NCI-H526 (cell line): ENCODE results near the gene CCDC74B.
"Not testable (repeated sequence)": the region's sequence is repeated elsewhere in the genome, so short reads cannot be mapped to it uniquely, and the experiment has no call there.

Source experiments
- DNase-seq, 2 experiments: peaks; one replicate each; lab custom pipeline; 2025; lab: John Stamatoyannopoulos, UW

Gene CCDC74B

DNA sequence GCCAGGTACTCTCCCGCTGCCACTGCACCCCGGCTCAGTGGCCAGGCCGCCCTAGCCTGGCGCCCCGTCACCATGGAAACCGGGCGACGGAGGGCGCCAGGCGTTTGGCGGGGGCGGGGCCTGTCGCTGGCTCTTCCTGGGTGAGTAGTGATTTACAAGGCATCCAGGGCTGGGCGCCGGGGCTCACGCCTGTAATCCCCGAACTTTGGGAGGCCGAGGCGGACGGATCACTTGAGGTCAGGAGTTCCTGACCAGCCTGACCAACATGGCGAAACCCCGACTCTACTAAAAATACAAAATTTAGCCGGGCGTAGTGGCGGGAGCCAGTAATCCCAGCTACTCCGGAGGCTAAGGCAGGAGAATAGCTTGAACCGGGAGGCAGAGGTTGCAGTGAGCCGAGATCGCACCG lies at the start of gene CCDC74B:
Gene CCDC74B, minus strand, starts transcription at position 107 of the 409 bp plus-strand sequence. CDS start 116 bp downstream, outside the sequence.
- peak; percentile 46 to 85 for DNase-seq

DNA sequence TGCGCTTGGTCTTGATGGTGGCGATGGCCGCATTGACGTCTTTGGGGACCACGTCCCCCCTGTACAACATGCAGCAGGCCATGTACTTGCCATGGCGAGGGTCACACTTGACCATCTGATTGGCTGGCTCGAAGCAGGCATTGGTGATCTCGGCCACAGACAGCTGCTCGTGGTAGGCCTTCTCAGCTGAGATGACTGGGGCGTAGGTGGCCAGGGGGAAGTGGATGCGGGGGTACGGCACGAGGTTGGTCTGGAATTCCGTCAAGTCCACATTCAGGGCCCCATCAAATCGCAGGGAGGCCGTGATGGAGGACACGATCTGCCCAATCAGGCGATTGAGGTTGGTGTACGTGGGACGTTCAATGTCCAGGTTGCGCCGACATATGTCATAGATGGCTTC lies 48.9 kb upstream of the CCDC74B start:
- not testable (repeated sequence) for DNase-seq

DNA sequence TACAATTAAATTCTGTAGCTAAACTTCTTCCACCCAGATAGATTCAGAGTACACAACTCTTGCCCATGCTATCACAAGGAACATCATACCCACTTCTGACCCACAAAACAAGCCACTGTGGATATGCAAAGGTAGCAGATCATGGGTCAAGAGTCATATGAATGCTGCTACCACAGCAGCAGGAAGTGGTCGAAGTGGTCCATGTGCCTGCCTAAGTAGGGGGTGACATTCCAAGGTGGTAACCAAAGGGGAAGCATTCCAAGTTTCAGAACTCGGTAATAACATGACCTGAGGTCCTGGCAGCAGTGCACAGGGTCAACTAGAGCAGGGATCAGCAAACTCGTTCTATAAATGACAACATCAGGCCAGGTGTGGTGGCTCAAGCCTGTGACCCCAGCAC lies 47.5 kb upstream of the CCDC74B start:
- not testable (repeated sequence) for DNase-seq

DNA sequence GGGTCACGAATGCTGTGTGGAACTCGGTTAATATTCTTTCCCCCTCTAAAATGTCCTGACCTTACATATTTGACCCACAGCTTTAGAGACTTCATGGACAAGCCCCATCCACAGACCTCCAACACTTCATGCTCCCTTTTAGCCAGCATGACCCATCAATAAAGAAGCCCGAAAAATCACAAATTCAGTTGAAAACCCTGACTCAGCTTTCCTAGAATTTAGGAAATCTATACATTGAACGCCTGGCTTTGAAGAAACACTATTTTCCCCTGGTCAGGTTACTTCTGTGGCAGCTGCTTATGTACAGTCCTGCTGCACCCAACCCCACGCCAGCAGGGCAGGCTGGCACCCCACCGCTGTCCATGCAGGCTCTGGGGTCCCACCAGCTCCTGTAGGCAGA lies 46.4 kb upstream of the CCDC74B start:
- not testable (repeated sequence) for DNase-seq

DNA sequence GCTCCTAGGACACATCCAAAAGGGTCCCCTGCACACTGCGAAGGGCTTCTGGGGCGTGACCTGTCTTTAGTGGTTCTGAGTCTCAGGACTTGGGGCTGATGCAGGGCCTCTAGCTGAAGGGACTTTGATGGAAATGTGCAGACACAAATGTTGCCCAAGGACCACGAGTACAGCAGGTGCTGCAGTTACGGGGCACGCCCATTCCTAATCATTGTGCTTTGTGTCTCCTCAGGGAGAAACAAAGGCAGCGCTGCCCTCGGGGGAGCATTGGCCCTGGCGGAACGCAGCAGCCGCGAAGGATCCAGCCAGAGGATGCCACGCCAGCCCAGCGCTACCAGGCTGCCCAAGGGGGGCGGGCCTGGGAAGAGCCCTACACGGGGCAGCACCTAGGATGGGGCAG lies 45.3 kb upstream of the CCDC74B start:
- peak in 1 of 2 experiments; percentile 5 for DNase-seq

DNA sequence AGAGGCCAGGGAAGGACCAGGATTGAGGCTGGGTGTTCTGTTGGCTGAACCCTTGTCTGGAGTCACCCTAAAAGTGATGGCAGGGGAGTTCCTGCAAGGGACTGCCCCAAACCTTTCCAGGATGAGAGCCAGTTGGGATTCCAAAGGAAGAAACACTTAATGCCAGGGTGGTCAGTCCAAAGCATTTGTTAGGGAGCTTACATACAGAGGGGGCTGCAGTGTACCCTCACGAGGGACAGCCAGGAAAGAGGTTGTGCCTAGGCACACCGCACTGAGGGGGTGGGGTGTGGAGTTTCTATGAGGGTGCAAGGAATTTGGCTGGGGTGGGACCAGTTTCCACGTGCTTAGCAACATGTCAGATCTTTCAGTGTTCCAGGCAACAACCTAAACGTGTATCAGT lies 44.0 kb upstream of the CCDC74B start:
- DNase-seq, result not testable (repeated sequence)

DNA sequence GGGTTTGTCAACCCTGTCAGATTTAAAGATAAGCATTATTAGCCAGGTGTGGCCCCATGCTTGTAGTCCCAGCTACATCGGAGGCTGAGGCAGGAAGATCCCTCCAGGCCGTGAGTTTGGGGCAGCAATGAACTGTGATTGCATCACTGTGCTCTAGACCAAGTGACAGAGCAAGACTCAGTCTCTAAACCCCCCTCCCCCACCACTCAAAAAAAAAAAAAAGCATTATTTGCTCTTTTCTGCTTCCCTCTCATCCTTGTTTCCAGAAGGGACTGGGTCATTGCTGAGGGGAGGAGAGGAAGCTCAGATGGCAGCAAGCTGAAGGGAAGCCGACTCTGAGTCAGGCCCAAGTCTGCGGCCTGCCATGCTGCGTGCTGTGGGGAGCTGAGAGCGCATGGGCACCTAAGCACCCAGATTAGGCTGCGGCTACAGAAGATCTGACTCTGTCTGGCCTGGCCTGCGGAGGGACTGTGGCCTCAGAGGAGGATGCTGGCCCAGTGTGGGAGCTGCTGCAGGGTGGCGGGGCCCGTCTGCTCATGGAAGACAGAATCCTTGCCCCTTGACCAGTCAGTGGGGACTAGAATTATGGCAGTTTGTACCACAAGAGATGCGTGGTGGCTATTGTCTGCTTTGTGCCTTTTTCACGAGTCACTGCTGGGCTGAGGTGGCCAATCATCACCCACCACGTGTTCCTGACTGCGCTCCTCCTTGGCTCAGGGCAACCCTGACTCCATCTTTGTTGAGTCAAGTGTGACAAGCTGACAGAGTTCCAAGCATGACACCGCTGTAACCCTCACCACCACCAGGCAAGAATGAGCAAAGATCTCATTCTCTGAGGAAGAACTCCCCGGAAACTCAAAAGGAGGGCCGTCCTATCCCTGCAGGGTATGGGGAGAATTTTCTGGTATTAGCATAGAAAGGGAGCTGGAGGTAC lies 43.2 kb upstream of the CCDC74B start:
- not testable (repeated sequence) for DNase-seq

DNA sequence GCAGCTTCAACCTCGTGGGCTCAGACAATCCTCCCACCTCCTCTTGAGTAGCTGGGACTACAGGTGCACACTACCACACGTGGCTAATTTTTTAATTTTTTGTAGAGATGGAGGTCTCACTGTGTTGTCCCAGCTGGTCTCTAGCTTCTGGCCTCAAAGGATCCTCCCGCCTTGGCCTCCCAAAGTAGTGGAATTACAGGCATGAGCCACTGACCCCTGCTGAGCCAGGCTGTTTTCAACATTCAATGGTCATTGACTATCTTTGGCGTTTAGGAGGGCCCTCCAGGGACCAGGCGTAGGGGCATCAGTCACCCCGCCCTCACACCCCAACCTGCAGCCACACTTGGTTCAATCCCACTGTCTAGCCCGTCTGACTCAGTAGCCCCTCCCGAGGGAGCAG lies 42.4 kb upstream of the CCDC74B start:
- DNase-seq, result no peak

DNA sequence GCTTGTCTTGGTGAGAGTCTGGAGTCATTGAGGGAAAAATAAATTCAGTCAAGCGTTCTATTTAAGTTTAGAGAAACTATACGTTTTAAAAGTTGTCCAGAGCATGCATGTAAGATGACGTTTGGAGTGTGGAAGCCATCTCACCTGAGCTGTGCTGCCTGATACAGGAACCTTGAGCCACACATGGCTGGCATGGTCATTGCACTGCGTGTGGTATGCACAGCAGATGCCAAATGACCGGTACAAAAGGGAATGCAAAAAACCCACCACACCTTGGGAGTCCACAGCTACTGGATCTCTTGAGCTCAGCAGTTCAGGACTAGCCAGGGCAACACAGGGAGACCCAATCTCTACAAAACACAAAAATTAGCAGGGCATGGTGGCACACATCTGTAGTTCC lies 41.5 kb upstream of the CCDC74B start:
- DNase-seq, result no peak

DNA sequence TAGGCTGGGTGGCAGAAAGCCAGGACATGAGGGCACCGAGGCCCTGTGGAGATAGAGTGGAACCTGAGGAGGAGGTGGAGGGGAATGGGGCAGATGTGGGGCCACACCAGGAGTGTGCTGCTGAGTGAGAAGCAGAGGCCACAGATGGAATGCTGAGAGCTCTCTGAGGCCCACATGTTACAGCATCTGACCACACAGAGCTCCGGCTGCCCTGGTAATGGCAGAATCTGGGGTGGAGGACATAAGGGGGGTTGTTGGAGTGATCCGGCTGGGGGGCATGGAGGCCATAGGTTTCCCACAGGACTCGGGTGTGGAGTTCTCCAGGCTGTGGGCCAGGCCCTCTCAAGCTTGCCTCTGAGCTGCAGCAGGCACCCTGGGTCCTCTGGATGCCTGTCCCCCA lies 41.0 kb upstream of the CCDC74B start:
- no peak for DNase-seq

DNA sequence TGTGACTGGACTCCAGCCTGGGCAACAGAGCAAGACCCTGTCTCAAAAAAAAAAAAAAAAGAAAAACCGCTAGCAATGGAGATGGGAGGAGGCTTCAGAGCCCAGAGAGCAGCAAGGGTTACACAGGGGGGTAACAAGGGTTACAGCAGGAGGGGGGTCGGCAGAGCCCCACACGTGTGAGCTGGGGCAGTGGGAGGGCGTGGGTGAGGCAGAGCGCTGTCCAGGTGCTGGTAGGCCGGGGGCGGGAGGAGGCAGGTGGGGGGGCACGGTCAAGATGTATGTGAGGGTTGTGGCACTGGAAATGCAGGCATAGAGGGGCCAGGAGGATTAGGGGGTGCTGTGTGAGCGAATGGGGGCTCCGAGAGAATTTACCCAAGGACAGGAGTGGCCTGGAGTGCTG lies 40.5 kb upstream of the CCDC74B start:
- DNase-seq, result no peak

DNA sequence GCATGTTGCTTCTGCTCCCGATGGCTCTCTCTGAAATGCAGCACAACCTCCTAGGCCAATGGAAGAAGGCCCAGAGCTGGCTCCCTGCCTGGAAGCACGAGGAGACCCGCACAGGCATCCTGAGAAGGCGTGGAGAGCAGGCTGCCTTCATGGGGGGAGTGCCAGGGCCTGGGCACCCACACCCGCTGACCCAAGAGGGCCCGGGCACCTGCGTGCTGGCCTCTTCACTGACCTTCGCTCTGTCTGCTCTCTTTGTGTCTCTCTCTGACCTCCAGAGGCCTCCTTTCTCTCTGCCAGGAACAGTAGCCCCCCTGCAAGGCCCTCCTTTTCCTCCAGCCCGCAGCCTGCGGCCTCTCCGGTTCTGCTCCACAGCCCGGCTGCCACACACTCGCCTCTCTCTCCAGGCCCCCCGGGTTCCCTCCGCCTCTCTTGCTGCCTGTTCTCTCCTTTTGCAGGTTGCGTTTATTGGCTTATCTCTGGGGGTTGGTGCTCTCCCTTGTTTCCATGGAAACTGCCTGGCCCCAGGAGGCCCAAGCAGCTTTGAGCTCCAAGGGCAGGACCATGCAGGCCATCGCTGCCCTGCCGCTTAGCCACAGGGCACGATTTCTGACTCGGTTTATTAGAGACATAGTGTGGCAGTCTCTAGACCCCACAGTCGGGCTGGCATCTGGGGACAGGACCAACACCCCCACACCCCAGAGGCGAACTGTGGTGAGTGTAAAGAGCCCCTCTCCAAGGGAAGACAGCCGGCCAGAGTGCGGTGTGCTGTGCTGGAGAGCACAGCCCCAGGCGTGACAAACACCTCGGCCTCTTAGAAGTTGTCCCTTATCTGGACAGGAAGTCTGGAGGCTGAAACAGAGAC lies 38.8 kb upstream of the CCDC74B start:
- peak in 1 of 2 experiments; percentile 18 for DNase-seq

DNA sequence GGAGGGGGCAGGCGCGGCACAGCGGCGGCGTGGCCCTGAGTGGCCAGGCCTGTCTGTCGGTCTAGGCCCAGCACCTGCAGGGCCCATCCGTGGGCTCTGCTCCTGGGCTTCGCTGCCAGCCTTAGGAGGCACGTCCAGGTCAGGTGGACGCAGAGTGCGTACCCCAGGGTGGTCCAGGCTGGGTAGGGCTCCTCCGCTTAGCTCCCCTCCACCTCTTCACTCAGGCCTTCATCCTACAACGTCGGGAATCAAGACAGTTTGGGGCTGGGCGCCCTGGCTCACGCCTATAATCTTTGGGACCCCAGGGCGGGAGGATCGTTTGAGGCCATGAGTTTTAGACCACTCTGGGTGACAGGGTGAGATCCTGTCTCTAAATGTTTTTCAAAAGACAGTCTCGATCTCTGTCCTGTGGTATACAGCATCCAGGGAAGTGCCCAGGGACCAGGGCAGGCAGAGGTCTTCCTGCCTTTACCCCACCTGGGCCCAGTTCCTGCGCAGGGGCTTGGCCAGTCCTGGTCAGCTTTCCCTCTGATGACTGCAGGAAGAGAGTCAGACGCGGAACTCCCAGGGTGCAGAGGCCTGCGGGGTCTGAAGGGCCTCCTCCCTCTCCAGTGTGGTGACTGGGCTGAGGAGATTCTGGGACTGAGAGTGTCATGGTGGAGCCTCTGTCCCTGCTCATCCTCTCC lies 38.1 kb upstream of the CCDC74B start:
- DNase-seq, result peak in 1 of 2 experiments; percentile 15

DNA sequence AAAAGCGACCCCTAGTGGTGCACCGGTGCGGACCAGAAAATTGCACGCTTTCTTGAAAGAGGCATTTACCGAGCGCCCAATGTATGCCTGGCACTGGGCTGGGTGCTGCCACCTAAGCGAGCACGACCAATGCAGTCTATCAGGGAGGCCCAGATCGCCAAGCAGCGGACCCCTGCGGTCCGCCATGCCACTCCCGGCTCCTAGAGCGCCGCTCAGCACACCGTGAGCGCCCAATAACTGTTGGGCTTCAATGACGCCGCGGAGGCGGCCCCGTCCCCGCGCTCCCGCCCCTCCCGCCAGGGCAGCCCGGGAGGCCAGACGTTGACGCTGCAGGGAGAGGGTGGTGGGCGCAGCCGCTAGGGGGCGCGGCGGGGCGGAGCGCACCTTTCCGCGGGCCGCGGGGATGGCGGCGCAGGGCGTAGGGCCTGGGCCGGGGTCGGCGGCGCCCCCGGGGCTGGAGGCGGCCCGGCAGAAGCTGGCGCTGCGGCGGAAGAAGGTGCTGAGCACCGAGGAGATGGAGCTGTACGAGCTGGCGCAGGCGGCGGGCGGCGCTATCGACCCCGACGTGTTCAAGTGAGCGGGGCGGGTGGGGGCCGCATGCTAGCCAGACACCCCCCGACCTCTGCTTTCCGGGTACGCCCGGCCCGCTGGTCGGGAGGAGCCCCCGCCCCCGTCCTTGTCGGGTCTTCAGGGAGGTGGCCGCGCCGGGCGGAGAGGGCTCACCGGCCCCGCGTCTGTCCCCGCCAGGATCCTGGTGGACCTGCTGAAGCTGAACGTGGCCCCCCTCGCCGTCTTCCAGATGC lies 37.2 kb upstream of the CCDC74B start, which contains the start of gene MZT2B:
Gene MZT2B, plus strand, starts transcription at position 383 of the 803 bp plus-strand sequence. Its CDS starts 21 bp downstream, at position 404.
- peak; percentile 80 to 92 for DNase-seq

DNA sequence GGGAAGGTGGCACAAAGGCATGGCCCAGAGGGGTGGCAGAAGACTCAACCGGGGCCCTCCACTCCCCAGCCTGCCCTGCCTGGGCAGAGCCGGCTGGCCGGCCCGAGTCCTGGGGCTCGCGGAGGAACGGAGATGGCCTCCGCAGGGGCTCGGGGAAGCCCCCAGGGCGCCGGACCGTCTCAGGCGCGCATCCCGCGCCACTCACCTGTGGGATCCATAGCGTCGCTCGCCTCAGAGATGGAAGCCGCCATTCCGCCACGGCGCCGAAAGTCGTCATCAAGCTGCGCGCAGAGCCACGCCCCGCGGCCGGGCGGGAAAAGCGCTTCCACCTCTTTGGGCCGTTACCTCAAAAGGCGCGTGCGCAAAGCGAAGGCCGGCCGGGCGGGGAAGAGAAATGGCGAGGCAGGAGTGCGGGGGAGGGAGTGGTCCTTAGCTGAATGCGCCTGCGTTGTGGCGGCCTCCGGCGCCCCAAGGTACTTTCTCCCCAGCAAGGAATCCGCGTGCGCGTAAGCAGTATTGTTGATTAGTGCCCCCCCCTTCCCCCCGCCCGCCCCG lies 36.5 kb upstream of the CCDC74B start, which contains the start of gene SMPD4:
Gene SMPD4, minus strand, starts transcription at position 278 of the 555 bp plus-strand sequence. CDS start 5,010 bp downstream, outside the sequence.
- DNase-seq, result peak; percentile 90 to 97

DNA sequence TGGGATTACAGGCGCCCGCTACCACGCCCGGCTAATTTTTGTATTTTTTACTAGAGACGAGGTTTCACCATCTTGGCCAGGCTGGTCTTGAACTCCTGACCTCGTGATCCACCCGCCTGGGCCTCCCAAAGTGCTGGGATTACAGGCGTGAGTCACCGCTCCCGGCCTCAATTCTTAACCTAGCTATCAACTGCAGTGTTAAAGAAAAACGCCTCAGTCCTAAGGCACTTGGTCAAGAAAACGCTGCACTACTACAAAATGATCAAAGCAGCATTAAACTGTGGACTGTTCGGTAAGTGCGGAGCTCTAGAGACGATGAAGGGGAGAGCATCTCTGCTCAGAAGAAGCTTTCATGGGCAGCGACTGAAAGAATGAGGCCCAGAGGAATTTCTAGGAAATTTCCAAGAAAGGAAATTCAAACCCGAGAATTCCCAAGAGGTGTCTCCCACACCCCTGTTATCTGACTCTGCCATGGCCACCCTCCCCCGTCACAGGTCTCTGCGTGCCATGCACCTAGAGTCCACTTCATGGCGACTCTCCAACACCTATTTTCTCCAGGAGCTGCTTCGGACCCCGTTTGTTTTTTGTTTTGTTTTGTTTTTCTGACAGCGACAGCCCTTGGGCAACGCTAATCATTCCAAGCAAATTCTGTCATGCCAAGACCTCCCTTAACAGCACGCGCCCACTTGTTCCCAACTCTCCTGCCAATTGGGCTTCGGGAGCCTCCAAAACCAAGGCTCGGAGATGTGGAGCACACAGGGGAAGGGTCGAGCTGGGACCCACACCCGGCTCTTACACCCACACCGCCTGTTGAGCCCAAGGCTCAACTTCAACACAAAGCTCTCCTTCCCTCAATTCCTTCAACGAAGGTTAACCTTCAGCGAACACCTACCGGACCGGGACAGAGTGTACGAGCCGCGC lies 35.8 kb upstream of the CCDC74B start:
- not testable (repeated sequence) for DNase-seq

DNA sequence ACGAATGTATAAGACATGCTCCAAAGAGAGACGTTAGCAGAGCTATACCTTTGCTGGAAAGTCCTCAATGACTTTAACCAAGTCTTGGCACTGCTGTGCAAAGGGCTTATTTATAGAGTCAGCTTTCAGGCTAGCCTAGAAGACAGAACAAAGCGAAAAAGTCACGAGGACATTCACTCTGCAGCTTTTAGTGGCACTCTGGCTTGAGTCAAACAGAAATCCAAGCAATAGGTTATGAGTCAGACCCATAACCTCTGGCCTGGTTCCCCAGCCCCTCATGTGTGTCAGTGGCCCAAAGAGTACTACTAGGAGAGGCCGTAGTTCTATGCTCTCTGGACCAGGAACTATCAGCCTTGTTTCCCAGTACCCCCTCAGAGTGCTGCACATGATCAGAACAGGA lies 30.0 kb upstream of the CCDC74B start:
- not testable (repeated sequence) for DNase-seq

DNA sequence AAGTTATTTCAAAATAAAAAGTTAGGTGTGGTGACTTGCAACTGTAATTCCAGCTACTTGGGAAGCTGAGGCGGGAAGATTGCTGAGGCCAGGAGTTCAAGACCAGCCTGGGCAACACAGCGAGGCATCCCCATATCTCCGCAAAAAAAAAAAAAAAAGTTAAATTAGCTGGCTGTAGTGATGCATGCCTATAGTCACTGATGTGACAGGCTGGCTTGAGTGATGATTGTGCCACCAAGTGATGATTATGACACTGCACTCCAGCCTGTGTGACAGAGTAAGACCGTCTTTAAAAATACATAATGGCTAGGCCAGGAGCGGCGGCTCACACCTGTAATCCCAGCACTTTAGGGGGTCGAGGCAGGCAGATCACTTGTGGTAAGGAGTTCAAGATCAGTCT lies 25.0 kb upstream of the CCDC74B start:
- DNase-seq, result no peak

DNA sequence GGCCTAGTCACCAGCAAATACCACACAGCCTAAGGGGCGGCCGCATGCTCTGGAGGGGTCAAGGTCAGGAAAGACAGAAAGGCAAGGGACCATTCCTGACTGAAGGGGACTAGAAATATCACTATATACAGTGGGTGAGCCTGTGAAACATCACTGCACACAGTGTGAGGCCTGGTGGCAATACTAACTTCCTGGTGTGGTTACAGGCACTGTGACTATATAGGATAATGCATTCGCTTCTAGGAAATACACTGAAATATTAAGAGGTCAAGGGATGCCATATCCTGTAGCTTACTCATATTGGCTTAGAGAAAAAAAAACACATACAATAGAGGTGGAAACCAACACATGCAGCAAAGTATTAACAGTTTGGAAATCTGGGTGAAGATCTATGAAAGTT lies 24.3 kb upstream of the CCDC74B start:
- DNase-seq, result not testable (repeated sequence)
